Caki2 (cell line): Measurements from ENCODE around the gene CACNB1. TPM values are rescaled to one million over a fixed set of nuclear protein-coding genes. Genes with fewer than 3 reads are reported as not detected.
A peak's percentile ranks its signal among the peaks of the same experiment; 100 is the strongest.

Experiments used
- DNase-seq: peaks from one replicate; pipeline ENCODE4 v3.0.0-alpha.2; 2015; ENCODE audit warnings: low read depth
- in situ Hi-C: cut with HindIII; loops from 2 replicates; pipeline ENCODE4 v1.10.0; 2016; ENCODE audit warnings: low sequenced_read_pairs, low pct_unique_long_range_greater_than_20kb, mixed read lengths
- total RNA-seq: library from RNA; depleted of rRNA; stranded (reverse); fragments of >200 nt; shearing (Covaris generic); gene quantifications from 2 replicates; pipeline ENCODE4 v1.2.3, GENCODE V29; 2014; ENCODE audit warnings: low replicate concordance; rRNA removed

Gene CACNB1
- total RNA-seq = 2.1 and 3.4 TPM in 2 replicates

- peak; percentile 66 for DNase-seq
- in situ Hi-C loops = no loop called here
These were observed at the start of gene CACNB1 for GRCh38 chr17:39197380-39198185. Gene CACNB1 (minus strand): TSS chr17:39197669. CDS start chr17:39197495, 174 bp downstream.

GRCh38 chr17:39246274-39246673 lies 48.8 kb upstream of the CACNB1 start:
- in situ Hi-C loops = no loop called here
- no peak for DNase-seq

- peak; percentile 75 for DNase-seq
- in situ Hi-C loops = no loop called here
These were observed 47.4 kb upstream of the CACNB1 start for GRCh38 chr17:39244600-39245570.

- no peak for DNase-seq
- in situ Hi-C loops = no loop called here
These were observed 46.6 kb upstream of the CACNB1 start for GRCh38 chr17:39244016-39244599.

- in situ Hi-C loops = no loop called here
- DNase-seq = no peak
These were observed 45.7 kb upstream of the CACNB1 start for GRCh38 chr17:39243155-39243554.

GRCh38 chr17:39240631-39241030 lies 43.2 kb upstream of the CACNB1 start:
- no peak for DNase-seq
- in situ Hi-C loops = no loop called here

- in situ Hi-C loops = no loop called here
- no peak for DNase-seq
These were observed 42.3 kb upstream of the CACNB1 start for GRCh38 chr17:39239640-39240314.

- DNase-seq = peak; percentile 72
- in situ Hi-C loops = no loop called here
These were observed 41.0 kb upstream of the CACNB1 start for GRCh38 chr17:39238311-39238972.

- in situ Hi-C loops = no loop called here
- no peak for DNase-seq
These were observed 40.1 kb upstream of the CACNB1 start for GRCh38 chr17:39237586-39237985.

- in situ Hi-C loops = no loop called here
- no peak for DNase-seq
These were observed 39.5 kb upstream of the CACNB1 start for GRCh38 chr17:39236981-39237441.

- no peak for DNase-seq
- in situ Hi-C loops = no loop called here
These were observed 39.0 kb upstream of the CACNB1 start for GRCh38 chr17:39236450-39236927.

- in situ Hi-C loops = no loop called here
- DNase-seq = peak; percentile 33
These were observed 38.3 kb upstream of the CACNB1 start for GRCh38 chr17:39235555-39236449.

GRCh38 chr17:39231591-39232551 lies 34.4 kb upstream of the CACNB1 start:
- no peak for DNase-seq
- in situ Hi-C loops = no loop called here

- no peak for DNase-seq
- in situ Hi-C loops = no loop called here
These were observed 33.7 kb upstream of the CACNB1 start for GRCh38 chr17:39231091-39231561.

GRCh38 chr17:39230361-39230760 lies 32.9 kb upstream of the CACNB1 start:
- in situ Hi-C loops = no loop called here
- DNase-seq = no peak
